HL-60 (cell line): ENCODE measurements around the gene CHST13.

Source experiments
- GABPA ChIP-seq: IDR thresholded peaks from 2 replicates; pipeline ENCODE4 v1.6.1; 2012; ENCODE audit warnings: low read depth
- POLR2AphosphoS5 ChIP-seq: IDR thresholded peaks from 2 replicates; pipeline ENCODE4 v1.6.1; 2012; ENCODE audit warnings: low read depth
- REST ChIP-seq: IDR thresholded peaks from 2 replicates; pipeline ENCODE4 v1.6.1; 2012; ENCODE audit warnings: low read depth; ENCODE audit not compliant: insufficient replicate concordance
- SPI1 ChIP-seq: IDR thresholded peaks from 2 replicates; pipeline ENCODE4 v1.6.1; 2012; ENCODE audit warnings: low read depth, mild to moderate bottlenecking, borderline replicate concordance
- TF ChIP-seq, protein P1 (sequence below): IDR thresholded peaks from one replicate; pipeline ENCODE4 v1.5.1; 2011; ENCODE audit warnings: low read length, control low read depth, inconsistent platforms; ENCODE audit not compliant: insufficient read depth

DNA sequence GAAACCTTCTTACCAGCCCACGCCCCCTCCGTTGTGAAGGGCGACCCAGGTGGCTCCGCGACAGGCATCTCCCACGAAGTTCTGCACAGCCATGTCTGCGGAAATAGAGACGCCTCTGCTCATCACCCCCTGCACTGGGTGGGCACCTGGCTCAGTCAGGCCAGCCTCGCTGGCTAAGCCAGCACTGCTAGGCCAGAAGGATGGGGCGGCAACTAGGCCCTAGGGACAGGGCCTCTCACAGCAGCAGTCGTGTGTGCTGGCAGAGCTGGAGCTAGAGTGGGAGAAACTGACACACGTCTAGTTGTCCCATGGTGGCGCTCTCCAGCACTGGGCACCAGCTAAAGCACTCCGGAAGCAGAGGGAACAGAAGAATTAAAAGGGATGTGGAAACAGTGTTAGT is 35.8 kb upstream of the CHST13 start:
- TF ChIP-seq, protein P1, sequence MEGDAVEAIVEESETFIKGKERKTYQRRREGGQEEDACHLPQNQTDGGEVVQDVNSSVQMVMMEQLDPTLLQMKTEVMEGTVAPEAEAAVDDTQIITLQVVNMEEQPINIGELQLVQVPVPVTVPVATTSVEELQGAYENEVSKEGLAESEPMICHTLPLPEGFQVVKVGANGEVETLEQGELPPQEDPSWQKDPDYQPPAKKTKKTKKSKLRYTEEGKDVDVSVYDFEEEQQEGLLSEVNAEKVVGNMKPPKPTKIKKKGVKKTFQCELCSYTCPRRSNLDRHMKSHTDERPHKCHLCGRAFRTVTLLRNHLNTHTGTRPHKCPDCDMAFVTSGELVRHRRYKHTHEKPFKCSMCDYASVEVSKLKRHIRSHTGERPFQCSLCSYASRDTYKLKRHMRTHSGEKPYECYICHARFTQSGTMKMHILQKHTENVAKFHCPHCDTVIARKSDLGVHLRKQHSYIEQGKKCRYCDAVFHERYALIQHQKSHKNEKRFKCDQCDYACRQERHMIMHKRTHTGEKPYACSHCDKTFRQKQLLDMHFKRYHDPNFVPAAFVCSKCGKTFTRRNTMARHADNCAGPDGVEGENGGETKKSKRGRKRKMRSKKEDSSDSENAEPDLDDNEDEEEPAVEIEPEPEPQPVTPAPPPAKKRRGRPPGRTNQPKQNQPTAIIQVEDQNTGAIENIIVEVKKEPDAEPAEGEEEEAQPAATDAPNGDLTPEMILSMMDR = no peak
- TF ChIP-seq REST (peak; percentile 36), SPI1 (no peak), POLR2AphosphoS5 (no peak), GABPA (no peak)
